ENCODE measurements around the gene FAM174B.

GRCh38 chr15:92661069-92661468 is 5.5 kb upstream of the FAM174B start:
- TF ChIP-seq EP300 (IDR thresholded peaks at IDR 0.05; ENCODE audit: borderline replicate concordance) (no peak), TAF1 (IDR thresholded peaks at IDR 0.05; ENCODE audit: low read depth) (no peak), CEBPB (IDR thresholded peaks at IDR 0.05) (no peak), RAD21 (IDR thresholded peaks at IDR 0.05; ENCODE audit: low read depth) (no peak), TEAD4 (IDR thresholded peaks at IDR 0.05) (no peak)
- TF ChIP-seq, protein P1, sequence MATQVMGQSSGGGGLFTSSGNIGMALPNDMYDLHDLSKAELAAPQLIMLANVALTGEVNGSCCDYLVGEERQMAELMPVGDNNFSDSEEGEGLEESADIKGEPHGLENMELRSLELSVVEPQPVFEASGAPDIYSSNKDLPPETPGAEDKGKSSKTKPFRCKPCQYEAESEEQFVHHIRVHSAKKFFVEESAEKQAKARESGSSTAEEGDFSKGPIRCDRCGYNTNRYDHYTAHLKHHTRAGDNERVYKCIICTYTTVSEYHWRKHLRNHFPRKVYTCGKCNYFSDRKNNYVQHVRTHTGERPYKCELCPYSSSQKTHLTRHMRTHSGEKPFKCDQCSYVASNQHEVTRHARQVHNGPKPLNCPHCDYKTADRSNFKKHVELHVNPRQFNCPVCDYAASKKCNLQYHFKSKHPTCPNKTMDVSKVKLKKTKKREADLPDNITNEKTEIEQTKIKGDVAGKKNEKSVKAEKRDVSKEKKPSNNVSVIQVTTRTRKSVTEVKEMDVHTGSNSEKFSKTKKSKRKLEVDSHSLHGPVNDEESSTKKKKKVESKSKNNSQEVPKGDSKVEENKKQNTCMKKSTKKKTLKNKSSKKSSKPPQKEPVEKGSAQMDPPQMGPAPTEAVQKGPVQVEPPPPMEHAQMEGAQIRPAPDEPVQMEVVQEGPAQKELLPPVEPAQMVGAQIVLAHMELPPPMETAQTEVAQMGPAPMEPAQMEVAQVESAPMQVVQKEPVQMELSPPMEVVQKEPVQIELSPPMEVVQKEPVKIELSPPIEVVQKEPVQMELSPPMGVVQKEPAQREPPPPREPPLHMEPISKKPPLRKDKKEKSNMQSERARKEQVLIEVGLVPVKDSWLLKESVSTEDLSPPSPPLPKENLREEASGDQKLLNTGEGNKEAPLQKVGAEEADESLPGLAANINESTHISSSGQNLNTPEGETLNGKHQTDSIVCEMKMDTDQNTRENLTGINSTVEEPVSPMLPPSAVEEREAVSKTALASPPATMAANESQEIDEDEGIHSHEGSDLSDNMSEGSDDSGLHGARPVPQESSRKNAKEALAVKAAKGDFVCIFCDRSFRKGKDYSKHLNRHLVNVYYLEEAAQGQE (IDR thresholded peaks at IDR 0.05; ENCODE audit: low read depth) = no peak
- TF ChIP-seq, protein P2, sequence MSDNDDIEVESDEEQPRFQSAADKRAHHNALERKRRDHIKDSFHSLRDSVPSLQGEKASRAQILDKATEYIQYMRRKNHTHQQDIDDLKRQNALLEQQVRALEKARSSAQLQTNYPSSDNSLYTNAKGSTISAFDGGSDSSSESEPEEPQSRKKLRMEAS (IDR thresholded peaks at IDR 0.05) = no peak

All from Ishikawa (cell line).